Breast epithelium (tissue), 3 donors: Measurements from ENCODE around the gene U2AF1L4.

Source experiments
- POLR2A ChIP-seq: fragments of 450-650 bp; IDR thresholded peaks from one replicate; pipeline ENCODE4 v1.6.1; 2016; ENCODE audit warnings: antibody characterized with exemption, mild to moderate bottlenecking, moderate library complexity
- POLR2AphosphoS5 ChIP-seq, 3 donors: sonication (generic); formaldehyde crosslinking; IDR thresholded peaks; one replicate each; pipeline ENCODE4 v1.6.1; 2017; ENCODE audit warnings: antibody characterized with exemption in 3 of 3
- TF ChIP-seq, protein P1 (sequence below), 3 donors: fragments of 450-650 bp; IDR thresholded peaks; one replicate each; pipeline ENCODE4 v1.5.1; 2016 to 2017; ENCODE audit warnings: antibody characterized with exemption in 3 of 3, mild to moderate bottlenecking in 3 of 3, moderate library complexity in 3 of 3

DNA sequence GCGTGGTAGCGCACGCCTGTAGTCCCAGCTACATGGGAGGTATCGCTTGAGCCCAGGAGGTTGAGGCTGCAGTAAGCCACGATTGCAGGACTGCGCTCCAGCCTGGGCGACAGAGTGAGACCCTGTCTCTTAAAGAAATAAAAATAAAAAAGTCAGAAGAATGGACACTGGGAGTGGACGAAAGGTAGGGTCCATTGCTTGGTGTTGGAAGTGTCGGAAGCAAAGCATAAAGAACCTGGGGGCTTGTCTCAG, 29.8 kb upstream of the U2AF1L4 start:
- TF ChIP-seq POLR2A, result no peak
- TF ChIP-seq, protein P1, sequence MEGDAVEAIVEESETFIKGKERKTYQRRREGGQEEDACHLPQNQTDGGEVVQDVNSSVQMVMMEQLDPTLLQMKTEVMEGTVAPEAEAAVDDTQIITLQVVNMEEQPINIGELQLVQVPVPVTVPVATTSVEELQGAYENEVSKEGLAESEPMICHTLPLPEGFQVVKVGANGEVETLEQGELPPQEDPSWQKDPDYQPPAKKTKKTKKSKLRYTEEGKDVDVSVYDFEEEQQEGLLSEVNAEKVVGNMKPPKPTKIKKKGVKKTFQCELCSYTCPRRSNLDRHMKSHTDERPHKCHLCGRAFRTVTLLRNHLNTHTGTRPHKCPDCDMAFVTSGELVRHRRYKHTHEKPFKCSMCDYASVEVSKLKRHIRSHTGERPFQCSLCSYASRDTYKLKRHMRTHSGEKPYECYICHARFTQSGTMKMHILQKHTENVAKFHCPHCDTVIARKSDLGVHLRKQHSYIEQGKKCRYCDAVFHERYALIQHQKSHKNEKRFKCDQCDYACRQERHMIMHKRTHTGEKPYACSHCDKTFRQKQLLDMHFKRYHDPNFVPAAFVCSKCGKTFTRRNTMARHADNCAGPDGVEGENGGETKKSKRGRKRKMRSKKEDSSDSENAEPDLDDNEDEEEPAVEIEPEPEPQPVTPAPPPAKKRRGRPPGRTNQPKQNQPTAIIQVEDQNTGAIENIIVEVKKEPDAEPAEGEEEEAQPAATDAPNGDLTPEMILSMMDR (IDR thresholded peaks at IDR 0.05), result no peak
- no peak for TF ChIP-seq POLR2AphosphoS5 (IDR thresholded peaks at IDR 0.05)
